Measurements from ENCODE around the gene IDE.
"Not testable (repeated sequence)": the region's sequence is repeated elsewhere in the genome, so short reads cannot be mapped to it uniquely, and the experiment has no call there.

The IDE gene

GRCh38 chr10:92492748-92493240, 81.1 kb downstream of the IDE start:
- CTCF ChIA-PET, result no interaction called here
- H3K27me3 Mint-ChIP-seq, result no peaks in the 10 kb centered on the region
- no peak overlapping the region for H3K4me3 Mint-ChIP-seq
- no peaks in the 10 kb centered on the region for H3K9me3 Mint-ChIP-seq
- no peak overlapping the region for H3K27ac Mint-ChIP-seq
- DNase-seq, result no peak
- H3K36me3 Mint-ChIP-seq, result peaks cover 23% of the 10 kb centered on the region
- H3K4me1 Mint-ChIP-seq, result no peaks in the 10 kb centered on the region

GRCh38 chr10:92490387-92490786, 83.5 kb downstream of the IDE start:
- no peaks in the 10 kb centered on the region for H3K9me3 Mint-ChIP-seq
- DNase-seq, result no peak
- no peak overlapping the region for H3K27ac Mint-ChIP-seq
- H3K36me3 Mint-ChIP-seq, result peaks cover 34% of the 10 kb centered on the region
- no peaks in the 10 kb centered on the region for H3K4me1 Mint-ChIP-seq
- H3K4me3 Mint-ChIP-seq, result no peak overlapping the region
- no peaks in the 10 kb centered on the region for H3K27me3 Mint-ChIP-seq
- CTCF ChIA-PET, result no interaction called here

GRCh38 chr10:92486637-92487036, 87.3 kb downstream of the IDE start:
- CTCF ChIA-PET, result interaction anchor here (1.2 kb wide), 1 partner anchor 9 kb away, joined by 4 read pairs; no protein-coding TSS in a partner anchor
- Mint-ChIP-seq H3K4me1 (no peaks in the 10 kb centered on the region), H3K27ac (no peak overlapping the region), H3K36me3 (peaks cover 35% of the 10 kb centered on the region), H3K4me3 (no peak overlapping the region), H3K27me3 (no peaks in the 10 kb centered on the region), H3K9me3 (no peaks in the 10 kb centered on the region)
- DNase-seq, result no peak

GRCh38 chr10:92483539-92483938, 90.4 kb downstream of the IDE start:
- H3K36me3 Mint-ChIP-seq, result peaks cover 27% of the 10 kb centered on the region
- no peaks in the 10 kb centered on the region for H3K27me3 Mint-ChIP-seq

GRCh38 chr10:92480413-92480812, 93.5 kb downstream of the IDE start:
- no peaks in the 10 kb centered on the region for H3K27me3 Mint-ChIP-seq
- peaks cover 15% of the 10 kb centered on the region for H3K36me3 Mint-ChIP-seq
- H3K4me1 Mint-ChIP-seq, result no peaks in the 10 kb centered on the region
- no peak overlapping the region for H3K4me3 Mint-ChIP-seq
- no peak for DNase-seq
- no peaks in the 10 kb centered on the region for H3K9me3 Mint-ChIP-seq
- CTCF ChIA-PET, result no interaction called here
- H3K27ac Mint-ChIP-seq, result no peak overlapping the region

More at GRCh38 chr10:92483539-92483938, 90.4 kb downstream of the IDE start:
- H3K27ac Mint-ChIP-seq, result no peak overlapping the region
- CTCF ChIA-PET, result no interaction called here
- no peak overlapping the region for H3K4me3 Mint-ChIP-seq
- H3K4me1 Mint-ChIP-seq, result no peaks in the 10 kb centered on the region
- H3K9me3 Mint-ChIP-seq, result no peaks in the 10 kb centered on the region
- DNase-seq, result no peak

GRCh38 chr10:92479547-92479946, 94.3 kb downstream of the IDE start:
- CTCF ChIA-PET, result no interaction called here
- DNase-seq, result no peak
- no peaks in the 10 kb centered on the region for H3K4me1 Mint-ChIP-seq
- H3K36me3 Mint-ChIP-seq, result peaks cover 12% of the 10 kb centered on the region
- no peak overlapping the region for H3K27ac Mint-ChIP-seq
- H3K4me3 Mint-ChIP-seq, result no peak overlapping the region
- H3K9me3 Mint-ChIP-seq, result no peaks in the 10 kb centered on the region
- no peaks in the 10 kb centered on the region for H3K27me3 Mint-ChIP-seq

- H3K4me1 Mint-ChIP-seq, result no peaks in the 10 kb centered on the region
- CTCF ChIA-PET, result interaction anchor here (0.8 kb wide), 1 partner anchor 112 kb away, joined by 4 read pairs; no protein-coding TSS in a partner anchor
- peaks cover 12% of the 10 kb centered on the region for H3K36me3 Mint-ChIP-seq
- H3K27me3 Mint-ChIP-seq, result no peaks in the 10 kb centered on the region
- H3K9me3 Mint-ChIP-seq, result no peaks in the 10 kb centered on the region
- H3K4me3 Mint-ChIP-seq, result no peak overlapping the region
- no peak for DNase-seq
- H3K27ac Mint-ChIP-seq, result no peak overlapping the region
Measured at GRCh38 chr10:92478536-92478935, 95.4 kb downstream of the IDE start.

- no peaks in the 10 kb centered on the region for H3K9me3 Mint-ChIP-seq
- no peak for DNase-seq
- H3K4me1 Mint-ChIP-seq, result no peaks in the 10 kb centered on the region
- no peaks in the 10 kb centered on the region for H3K27me3 Mint-ChIP-seq
- H3K4me3 Mint-ChIP-seq, result no peak overlapping the region
- H3K27ac Mint-ChIP-seq, result no peak overlapping the region
- H3K36me3 Mint-ChIP-seq, result peaks cover 5% of the 10 kb centered on the region
- CTCF ChIA-PET, result no interaction called here
Measured at GRCh38 chr10:92475357-92475868, 98.5 kb downstream of the IDE start.

GRCh38 chr10:92470026-92470425, 103.9 kb downstream of the IDE start:
- DNase-seq, result no peak
- Mint-ChIP-seq H3K9me3 (no peaks in the 10 kb centered on the region), H3K36me3 (peaks cover 28% of the 10 kb centered on the region), H3K27me3 (no peaks in the 10 kb centered on the region), H3K4me1 (no peaks in the 10 kb centered on the region), H3K27ac (no peak overlapping the region), H3K4me3 (no peak overlapping the region)
- CTCF ChIA-PET, result no interaction called here

- Mint-ChIP-seq H3K4me3 (no peak overlapping the region), H3K9me3 (no peaks in the 10 kb centered on the region), H3K4me1 (no peaks in the 10 kb centered on the region), H3K27ac (no peak overlapping the region), H3K36me3 (peaks cover 35% of the 10 kb centered on the region), H3K27me3 (no peaks in the 10 kb centered on the region)
- CTCF ChIA-PET, result no interaction called here
- no peak for DNase-seq
Measured at GRCh38 chr10:92464364-92464763, 109.5 kb downstream of the IDE start.

GRCh38 chr10:92463582-92463981, 110.3 kb downstream of the IDE start:
- H3K4me1 Mint-ChIP-seq, result no peaks in the 10 kb centered on the region
- CTCF ChIA-PET, result interaction anchor here (0.7 kb wide), 1 partner anchor 61 kb away, joined by 3 read pairs; no protein-coding TSS in a partner anchor
- no peak for DNase-seq
- H3K4me3 Mint-ChIP-seq, result no peak overlapping the region
- H3K27ac Mint-ChIP-seq, result no peak overlapping the region
- no peaks in the 10 kb centered on the region for H3K9me3 Mint-ChIP-seq
- H3K36me3 Mint-ChIP-seq, result peaks cover 29% of the 10 kb centered on the region
- H3K27me3 Mint-ChIP-seq, result no peaks in the 10 kb centered on the region

GRCh38 chr10:92454955-92455354, 118.9 kb downstream of the IDE start:
- H3K27me3 Mint-ChIP-seq, H3K4me3 Mint-ChIP-seq, H3K9me3 Mint-ChIP-seq, DNase-seq, H3K27ac Mint-ChIP-seq, CTCF ChIA-PET, H3K4me1 Mint-ChIP-seq: not testable (repeated sequence)
- peaks cover 13% of the 10 kb centered on the region for H3K36me3 Mint-ChIP-seq

GRCh38 chr10:92452313-92452712, 121.6 kb downstream of the IDE start:
- Mint-ChIP-seq H3K27ac (no peak overlapping the region), H3K4me1 (no peaks in the 10 kb centered on the region), H3K9me3 (no peaks in the 10 kb centered on the region), H3K4me3 (no peak overlapping the region), H3K36me3 (peaks cover 15% of the 10 kb centered on the region), H3K27me3 (no peaks in the 10 kb centered on the region)
- CTCF ChIA-PET, result no interaction called here
- no peak for DNase-seq

GRCh38 chr10:92451431-92451830, 122.5 kb downstream of the IDE start:
- no peak overlapping the region for H3K4me3 Mint-ChIP-seq
- CTCF ChIA-PET, result no interaction called here
- no peaks in the 10 kb centered on the region for H3K9me3 Mint-ChIP-seq
- no peaks in the 10 kb centered on the region for H3K27me3 Mint-ChIP-seq
- no peak for DNase-seq
- H3K36me3 Mint-ChIP-seq, result peaks cover 15% of the 10 kb centered on the region
- H3K4me1 Mint-ChIP-seq, result no peaks in the 10 kb centered on the region
- H3K27ac Mint-ChIP-seq, result no peak overlapping the region

GRCh38 chr10:92450896-92451295, 123.0 kb downstream of the IDE start:
- CTCF ChIA-PET, result no interaction called here
- no peaks in the 10 kb centered on the region for H3K4me1 Mint-ChIP-seq
- no peaks in the 10 kb centered on the region for H3K27me3 Mint-ChIP-seq
- peaks cover 13% of the 10 kb centered on the region for H3K36me3 Mint-ChIP-seq
- H3K4me3 Mint-ChIP-seq, result no peak overlapping the region
- no peak for DNase-seq
- no peaks in the 10 kb centered on the region for H3K9me3 Mint-ChIP-seq
- H3K27ac Mint-ChIP-seq, result no peak overlapping the region

GRCh38 chr10:92440578-92440977, 133.3 kb downstream of the IDE start:
- H3K27me3 Mint-ChIP-seq, result no peaks in the 10 kb centered on the region
- CTCF ChIA-PET, result no interaction called here
- H3K36me3 Mint-ChIP-seq, result no peaks in the 10 kb centered on the region
- no peaks in the 10 kb centered on the region for H3K9me3 Mint-ChIP-seq
- H3K4me3 Mint-ChIP-seq, result no peak overlapping the region
- no peak overlapping the region for H3K27ac Mint-ChIP-seq
- no peak for DNase-seq
- H3K4me1 Mint-ChIP-seq, result no peaks in the 10 kb centered on the region
